KBM-7 (cell line): ENCODE results near the gene BROX.
"Not testable (repeated sequence)": the region's sequence is repeated elsewhere in the genome, so short reads cannot be mapped to it uniquely, and the experiment has no call there.

Experiments
- DNase-seq: peaks from one replicate; pipeline ENCODE4 v3.0.0-alpha.2; 2015
- in situ Hi-C: fragments of 300-500 bp; cut with MboI; formaldehyde crosslinking; loops from 2 replicates; pipeline ENCODE4 v1.14.3; 2020; ENCODE audit warnings: low sequenced_read_pairs, low pct_unique_long_range_greater_than_20kb, mixed read lengths

BROX gene

GRCh38 chr1:222716393-222716792 lies 4.0 kb downstream of the BROX start:
- in situ Hi-C loops: no loop called here
- no peak for DNase-seq

- in situ Hi-C loops: no loop called here
- no peak for DNase-seq
Observed at GRCh38 chr1:222728746-222729145, 16.4 kb downstream of the BROX start.

DNA sequence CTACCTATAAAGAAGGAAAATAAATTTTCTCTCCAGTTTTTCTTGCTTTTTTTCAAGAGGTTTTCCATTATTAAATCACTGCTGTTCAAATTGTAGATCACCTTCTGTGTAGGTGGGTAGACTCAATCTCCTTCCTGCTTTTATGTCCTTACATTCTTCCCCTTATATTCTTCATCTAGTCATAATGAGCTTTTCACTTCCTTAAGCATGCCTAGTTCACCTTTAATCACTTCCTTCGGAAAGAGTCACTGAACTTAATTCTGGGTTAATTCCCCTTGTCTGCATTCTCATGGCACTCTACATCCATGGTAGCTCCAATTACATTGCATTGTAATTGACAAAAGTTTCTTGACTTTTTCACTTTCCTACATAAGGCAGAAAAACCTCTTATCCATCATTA lies 18.5 kb downstream of the BROX start:
- in situ Hi-C loops: no loop called here

DNA sequence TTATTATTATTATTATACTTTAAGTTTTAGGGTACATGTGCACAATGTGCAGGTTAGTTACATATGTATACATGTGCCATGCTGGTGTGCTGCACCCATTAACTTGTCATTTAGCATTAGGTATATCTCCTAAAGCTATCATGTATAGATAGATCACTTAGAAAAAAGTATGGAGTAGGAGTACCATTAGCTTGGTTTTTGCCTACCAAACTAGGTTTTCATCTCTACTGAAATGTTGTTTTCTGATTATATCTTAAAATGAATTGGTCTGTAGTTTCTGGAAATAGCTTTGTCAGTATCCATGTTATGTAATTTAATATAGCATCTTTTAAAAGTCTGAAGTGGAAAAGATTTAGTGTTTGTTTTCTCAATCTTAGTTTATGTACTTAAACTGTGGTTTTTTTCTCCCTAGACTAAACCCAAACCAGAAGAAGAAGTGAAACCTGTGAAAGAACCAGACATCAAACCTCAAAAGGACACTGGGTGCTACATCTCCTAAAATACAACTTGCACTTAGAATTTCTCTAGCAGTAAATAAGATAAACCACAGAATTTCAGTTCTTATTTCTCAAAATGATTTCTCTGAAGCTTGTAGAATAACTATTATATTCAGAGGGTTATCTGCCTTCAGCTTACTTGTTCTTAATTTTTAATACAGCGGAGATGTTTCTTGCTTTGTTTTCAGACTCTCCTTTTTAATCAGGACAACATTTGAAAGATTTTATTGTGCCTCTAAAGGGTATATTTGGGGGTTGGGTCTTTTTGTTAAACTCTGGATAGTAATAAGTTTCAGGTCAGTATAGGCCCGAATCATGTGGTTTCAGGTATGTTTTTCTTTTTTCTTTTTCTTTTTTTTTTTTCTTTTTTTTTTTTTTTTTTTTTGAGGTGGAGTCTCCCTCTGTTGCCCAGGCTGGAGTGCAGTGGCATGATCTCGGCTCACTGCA lies 20.1 kb downstream of the BROX start:
- DNase-seq: no peak
- in situ Hi-C loops: no loop called here

More for the DNA sequence above, 18.5 kb downstream of the BROX start:
- DNase-seq: no peak

GRCh38 chr1:222734740-222735139 lies 22.4 kb downstream of the BROX start:
- DNase-seq: no peak
- in situ Hi-C loops: no loop called here

DNA sequence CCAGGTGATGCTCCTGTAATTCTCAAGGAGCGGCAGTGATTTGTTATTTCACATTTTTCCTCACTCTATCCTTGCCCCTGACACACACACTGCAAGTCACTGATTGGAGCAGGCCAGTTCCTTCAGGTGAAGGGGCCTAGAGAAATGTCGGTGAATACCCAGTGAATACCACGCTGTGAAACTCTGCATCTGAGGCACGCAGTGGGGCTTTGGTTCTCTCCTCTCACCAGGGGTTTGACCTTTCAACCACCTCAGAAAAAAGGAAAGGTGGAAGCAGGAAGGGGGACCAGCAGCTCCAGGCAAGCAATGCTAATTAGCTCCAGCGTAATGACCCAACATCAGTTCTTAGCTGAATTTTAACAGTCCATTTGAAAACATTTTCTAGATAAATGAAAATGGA lies 24.1 kb downstream of the BROX start:
- DNase-seq: no peak
- in situ Hi-C loops: no loop called here

- DNase-seq: no peak
- in situ Hi-C loops: no loop called here
Observed at GRCh38 chr1:222736972-222737371, 24.6 kb downstream of the BROX start, which contains the start of gene FAM177B. Gene FAM177B, plus strand, starts transcription at chr1:222737202. Its CDS starts 9,344 bp downstream, at chr1:222746546.

DNA sequence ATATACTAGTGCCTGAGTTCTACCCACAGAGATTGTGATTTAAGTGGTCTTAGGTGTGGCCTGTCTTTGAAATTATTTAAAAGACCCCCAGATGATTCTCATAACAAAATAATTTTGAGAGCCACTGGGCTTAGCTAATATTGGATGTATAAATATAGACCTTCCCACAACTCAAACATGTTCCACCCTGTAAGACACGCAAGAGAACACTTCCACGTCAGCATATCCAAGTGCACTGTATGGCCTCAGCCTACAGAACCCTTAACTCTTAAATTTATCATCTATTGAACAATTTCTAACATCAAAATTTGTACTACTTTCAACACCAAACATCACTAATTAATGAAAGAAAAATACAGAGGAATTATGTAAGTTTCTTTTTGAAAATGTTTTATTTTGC lies 27.1 kb downstream of the BROX start:
- in situ Hi-C loops: no loop called here
- no peak for DNase-seq

- DNase-seq: no peak
- in situ Hi-C loops: no loop called here
Observed at GRCh38 chr1:222739929-222740328, 27.6 kb downstream of the BROX start.

DNA sequence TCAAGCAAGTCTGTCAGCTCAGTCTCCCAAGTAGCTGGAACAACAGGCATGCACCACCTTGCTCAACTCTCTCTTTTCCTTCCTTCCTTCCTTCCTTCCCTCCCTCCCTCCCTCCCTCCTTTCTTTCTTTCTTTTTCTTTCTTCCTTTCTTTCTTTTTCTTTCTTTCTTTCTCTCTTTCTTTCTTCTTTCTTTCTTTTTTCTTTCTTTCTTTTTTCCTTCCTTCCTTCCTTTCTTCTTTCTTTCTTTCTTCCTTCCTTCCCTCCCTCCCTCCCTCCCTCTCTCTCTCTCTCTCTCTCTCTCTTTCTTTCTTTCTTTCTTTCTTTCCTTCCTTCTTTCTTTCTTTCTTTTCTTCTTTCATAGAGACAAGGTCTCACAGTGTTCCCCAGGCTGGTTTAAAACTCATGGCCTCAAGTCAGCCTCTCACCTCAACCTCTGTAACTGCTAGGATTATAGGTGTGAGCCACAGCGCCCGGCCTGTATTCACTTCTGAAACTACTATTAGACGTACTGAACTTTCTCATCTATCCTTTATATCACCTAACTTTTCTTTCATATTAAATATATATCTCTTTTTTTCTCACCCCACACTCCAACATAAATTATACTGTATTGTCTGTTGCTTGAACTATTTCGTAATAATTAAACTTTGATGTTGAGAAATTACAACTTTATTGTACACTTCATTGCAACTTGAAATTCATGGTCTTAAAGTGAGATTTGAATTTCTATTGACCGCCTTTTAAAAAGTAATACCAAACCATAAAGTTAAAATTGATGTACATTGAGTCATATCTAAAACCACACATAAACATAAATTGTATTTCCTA lies 29.5 kb downstream of the BROX start:
- DNase-seq, in situ Hi-C loops: not testable (repeated sequence)

DNA sequence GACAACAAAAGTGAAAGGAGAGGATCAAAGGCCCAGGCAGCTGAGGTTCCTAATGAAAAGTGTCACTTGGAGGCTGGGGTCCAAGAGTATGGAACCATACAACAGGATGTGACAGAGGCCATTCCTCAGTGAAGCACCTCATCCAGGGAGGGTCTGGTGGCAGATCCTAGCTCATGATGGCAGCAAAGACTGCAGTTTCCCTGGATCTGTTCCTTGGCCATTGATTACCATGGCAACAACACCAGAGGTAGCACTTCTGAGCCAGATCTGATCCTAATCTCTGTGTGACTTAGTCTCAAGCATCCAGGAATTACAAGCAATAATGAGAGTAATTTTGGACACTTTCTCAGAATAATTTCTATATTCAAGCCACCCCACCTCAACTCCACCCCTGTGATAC lies 37.6 kb downstream of the BROX start:
- in situ Hi-C loops: no loop called here
- no peak for DNase-seq

GRCh38 chr1:222750651-222751050 lies 38.3 kb downstream of the BROX start:
- in situ Hi-C loops: no loop called here
- no peak for DNase-seq

DNA sequence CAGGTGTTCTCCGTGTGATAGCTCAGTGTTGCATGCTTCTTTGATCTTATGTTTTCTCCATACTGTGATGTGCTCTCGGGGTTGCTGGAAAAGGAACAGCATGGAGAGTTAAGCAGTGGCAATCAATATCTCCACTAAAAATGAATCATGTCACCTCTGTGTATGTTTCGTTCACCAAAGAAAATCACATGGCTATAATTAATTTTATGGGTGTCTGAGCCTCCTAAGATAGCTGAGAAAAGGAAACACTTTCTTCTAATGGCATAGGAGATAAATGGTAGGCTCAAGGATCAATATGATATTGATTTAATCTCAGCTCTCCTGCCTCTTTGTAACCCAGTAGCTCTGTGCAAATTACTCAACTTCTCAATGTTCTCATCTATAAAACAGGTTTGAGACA lies 38.9 kb downstream of the BROX start:
- in situ Hi-C loops: no loop called here
- DNase-seq: no peak

DNA sequence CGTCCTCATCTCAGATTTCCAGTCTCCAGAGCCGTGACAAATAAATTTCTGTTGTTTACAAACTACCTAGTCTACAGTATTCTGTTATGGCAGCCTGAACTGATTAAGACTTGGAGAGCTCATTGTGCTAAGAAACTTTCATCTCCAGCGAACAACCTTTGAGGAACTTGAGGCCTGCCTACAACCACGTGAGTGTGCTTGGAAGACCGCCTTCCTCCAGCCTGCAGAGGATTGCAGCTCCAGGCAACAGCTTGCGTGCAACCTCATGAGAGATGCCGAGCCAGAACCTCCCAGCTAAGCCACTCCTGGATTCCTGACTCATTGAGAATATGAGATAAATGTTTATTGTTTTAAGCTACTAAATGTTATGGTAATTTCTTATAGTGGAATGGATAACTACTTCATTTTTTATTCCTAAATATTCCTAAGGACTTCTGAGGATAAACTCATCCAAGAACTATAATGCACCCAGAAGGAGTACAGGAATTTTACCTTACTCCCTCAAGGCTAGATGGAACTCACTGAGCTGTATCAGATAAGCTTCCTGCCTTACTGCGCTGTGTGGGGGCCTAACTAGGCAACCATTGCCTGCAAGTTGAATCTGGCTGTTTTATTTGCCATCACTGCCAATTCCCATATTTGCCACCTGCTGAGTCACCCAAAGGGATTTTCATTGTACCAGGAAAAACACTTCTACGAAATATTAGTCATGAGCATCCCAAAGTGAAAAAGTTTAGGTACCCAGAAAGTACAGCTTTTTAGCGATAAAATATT lies 42.2 kb downstream of the BROX start:
- in situ Hi-C loops: no loop called here

DNA sequence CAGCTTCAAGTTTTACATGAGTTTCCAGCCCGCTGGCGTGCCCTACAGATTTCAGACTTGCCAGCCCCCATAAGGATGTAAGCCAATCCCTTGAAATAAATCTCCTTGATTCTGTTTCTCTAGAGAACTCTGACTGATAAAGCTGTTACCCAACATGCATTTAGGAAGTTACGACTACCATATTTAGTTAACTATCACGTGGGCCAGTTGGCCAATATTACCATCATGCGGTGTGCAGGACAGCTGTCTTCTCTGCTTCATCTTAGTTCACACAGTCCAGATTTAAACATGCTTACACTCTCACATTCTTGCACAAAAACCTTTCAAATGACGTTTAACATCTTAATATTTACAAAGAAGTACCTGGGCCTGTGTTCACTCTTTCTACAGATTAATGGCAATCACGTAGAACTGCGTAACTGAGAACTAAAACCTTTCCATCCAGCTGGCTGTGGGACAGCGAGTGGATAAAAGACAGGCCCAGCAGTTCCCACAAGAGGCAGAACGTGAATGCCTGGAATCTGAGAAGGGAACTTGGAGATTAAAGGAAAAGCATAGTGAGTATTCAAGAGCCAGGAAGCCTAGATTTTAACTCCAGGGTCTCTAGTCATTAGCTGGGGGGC lies 45.4 kb downstream of the BROX start:
- in situ Hi-C loops: no loop called here
- no peak for DNase-seq

More for the DNA sequence above, 42.2 kb downstream of the BROX start:
- no peak for DNase-seq

DNA sequence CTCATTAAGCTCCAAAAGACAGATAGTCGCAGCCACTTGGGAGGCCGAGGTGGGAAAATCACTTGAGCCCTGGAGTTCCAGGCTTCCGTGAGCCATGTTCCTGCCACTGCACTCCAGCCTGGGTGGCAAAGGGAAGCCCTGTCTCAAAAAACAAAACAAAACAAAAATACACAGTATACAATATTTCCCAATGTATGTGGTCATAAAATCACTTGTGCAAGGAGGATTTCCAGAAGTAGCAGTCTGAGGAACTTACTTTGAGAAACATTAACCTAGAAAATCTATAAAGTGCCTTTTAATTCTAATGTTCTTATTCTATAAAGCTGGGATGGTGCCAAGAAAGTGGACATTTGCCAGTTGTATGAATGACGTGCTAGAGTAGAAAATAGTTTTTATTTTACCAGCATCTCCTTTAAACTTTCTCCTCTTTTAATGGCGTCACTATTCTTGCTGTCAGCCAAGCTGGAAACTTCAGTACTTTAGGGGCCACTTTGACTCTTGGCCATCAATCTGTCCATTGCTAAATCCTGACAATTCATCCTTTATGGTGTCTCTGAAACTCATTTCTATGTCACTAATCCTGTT lies 47.2 kb downstream of the BROX start:
- no peak for DNase-seq
- in situ Hi-C loops: no loop called here

- in situ Hi-C loops: no loop called here
- DNase-seq: no peak
Observed at GRCh38 chr1:222761083-222761482, 48.7 kb downstream of the BROX start.

- in situ Hi-C loops, DNase-seq: not testable (repeated sequence)
Observed at GRCh38 chr1:222762178-222762577, 49.8 kb downstream of the BROX start.

GRCh38 chr1:222767152-222767571 lies 54.8 kb downstream of the BROX start:
- no peak for DNase-seq

More at GRCh38 chr1:222767152-222767571, 54.8 kb downstream of the BROX start:
- in situ Hi-C loops: no loop called here
